ENCODE data around the gene RRP1.
"Not testable (repeated sequence)": the region's sequence is repeated elsewhere in the genome, so short reads cannot be mapped to it uniquely, and the experiment has no call there.

RRP1 gene

GRCh38 chr21:43817157-43818086, 28.0 kb downstream of the RRP1 start:
- DNase-seq (ENCODE audit: low spot score) = no peak

GRCh38 chr21:43818685-43819084, 29.3 kb downstream of the RRP1 start:
- no peak for DNase-seq (ENCODE audit: low spot score)

- DNase-seq (ENCODE audit: low spot score) = no peak
Measured at GRCh38 chr21:43819511-43820405, 30.4 kb downstream of the RRP1 start.

- DNase-seq (ENCODE audit: low spot score) = no peak
Measured at GRCh38 chr21:43820466-43820865, 31.1 kb downstream of the RRP1 start.

GRCh38 chr21:43822166-43822565, 32.8 kb downstream of the RRP1 start:
- not testable (repeated sequence) for DNase-seq (ENCODE audit: low spot score)

- DNase-seq (ENCODE audit: low spot score) = not testable (repeated sequence)
Measured at GRCh38 chr21:43822741-43823140, 33.4 kb downstream of the RRP1 start.

- no peak for DNase-seq (ENCODE audit: low spot score)
Measured at GRCh38 chr21:43824333-43825241, 35.2 kb downstream of the RRP1 start.

- DNase-seq (ENCODE audit: low spot score) = no peak
Measured at GRCh38 chr21:43825242-43825935, 36.0 kb downstream of the RRP1 start.

- DNase-seq (ENCODE audit: low spot score) = no peak
Measured at GRCh38 chr21:43825936-43826622, 36.7 kb downstream of the RRP1 start.

- DNase-seq (ENCODE audit: low spot score) = no peak
Measured at GRCh38 chr21:43826623-43826974, 37.2 kb downstream of the RRP1 start.

GRCh38 chr21:43827015-43827611, 37.7 kb downstream of the RRP1 start:
- DNase-seq (ENCODE audit: low spot score) = no peak

- no peak for DNase-seq (ENCODE audit: low spot score)
Measured at GRCh38 chr21:43829161-43829560, 39.8 kb downstream of the RRP1 start.

- no peak for DNase-seq (ENCODE audit: low spot score)
Measured at GRCh38 chr21:43829575-43830119, 40.3 kb downstream of the RRP1 start.

- DNase-seq (ENCODE audit: low spot score) = no peak
Measured at GRCh38 chr21:43832158-43832550, 42.8 kb downstream of the RRP1 start.

- no peak for DNase-seq (ENCODE audit: low spot score)
Measured at GRCh38 chr21:43832648-43833047, 43.3 kb downstream of the RRP1 start.

- DNase-seq (ENCODE audit: low spot score) = no peak
Measured at GRCh38 chr21:43834146-43834905, 44.9 kb downstream of the RRP1 start.

GRCh38 chr21:43835050-43835449, 45.7 kb downstream of the RRP1 start:
- DNase-seq (ENCODE audit: low spot score) = no peak

- no peak for DNase-seq (ENCODE audit: low spot score)
Measured at GRCh38 chr21:43835861-43836260, 46.5 kb downstream of the RRP1 start.

GRCh38 chr21:43836616-43837015, 47.2 kb downstream of the RRP1 start:
- no peak for DNase-seq (ENCODE audit: low spot score)
